Sigmoid colon (tissue), 4 donors: ENCODE results near the gene H6PD.

Source experiments
- CTCF ChIP-seq, 4 experiments: fragments of 450-650 bp in 3 of 4; fragments of 200-600 bp in 1 of 4; IDR thresholded peaks; one replicate each; pipeline ENCODE4 v1.5.1; 2016 to 2019; ENCODE audit warnings: antibody characterized with exemption in 4 of 4, mild to moderate bottlenecking in 3 of 4, moderate library complexity in 2 of 4
- EP300 ChIP-seq, 4 donors: sonication (generic); formaldehyde crosslinking; IDR thresholded peaks; one replicate each; pipeline ENCODE4 v1.6.1; 2017; ENCODE audit warnings: antibody characterized with exemption in 4 of 4
- POLR2AphosphoS5 ChIP-seq, 4 donors: sonication (generic); formaldehyde crosslinking; IDR thresholded peaks; one replicate each; pipeline ENCODE4 v1.6.1; 2017; ENCODE audit warnings: antibody characterized with exemption in 4 of 4

- TF ChIP-seq EP300 (IDR thresholded peaks at IDR 0.05) = no peak
- no peak for TF ChIP-seq CTCF (IDR thresholded peaks at IDR 0.05)
- TF ChIP-seq POLR2AphosphoS5 (IDR thresholded peaks at IDR 0.05) = no peak
Measured at GRCh38 chr1:9251501-9251900, 16.9 kb downstream of the H6PD start.
